HG03457 (cell line): ENCODE data around the gene IGF2R.

Experiments used
- ATAC-seq: cut with Tn5 transposase; IDR thresholded peaks from one replicate; pipeline ENCODE4 v1.9.1; 2021; ENCODE audit warnings: moderate number of reproducible peaks; ENCODE audit not compliant: unreplicated experiment

IGF2R gene

DNA sequence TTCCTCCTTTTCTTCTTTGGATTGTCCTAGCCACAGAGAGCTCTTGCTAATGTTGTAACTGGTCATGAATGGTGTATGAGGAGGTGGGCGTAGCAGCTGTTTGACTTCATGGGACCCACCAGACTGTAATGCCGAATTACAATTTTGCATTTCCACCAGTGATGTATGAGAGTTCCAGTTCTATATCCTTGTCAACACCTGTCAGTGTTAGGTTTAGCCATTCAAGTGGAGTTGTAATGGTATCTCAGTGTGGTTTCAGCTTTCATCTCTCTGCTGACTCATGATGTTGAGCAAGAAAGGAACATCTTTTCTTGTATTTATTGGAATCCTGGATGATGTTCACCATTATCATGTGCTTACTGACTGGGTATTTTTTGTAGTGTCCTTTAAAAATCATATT lies 5.1 kb downstream of the IGF2R start:
- ATAC-seq: no peak

DNA sequence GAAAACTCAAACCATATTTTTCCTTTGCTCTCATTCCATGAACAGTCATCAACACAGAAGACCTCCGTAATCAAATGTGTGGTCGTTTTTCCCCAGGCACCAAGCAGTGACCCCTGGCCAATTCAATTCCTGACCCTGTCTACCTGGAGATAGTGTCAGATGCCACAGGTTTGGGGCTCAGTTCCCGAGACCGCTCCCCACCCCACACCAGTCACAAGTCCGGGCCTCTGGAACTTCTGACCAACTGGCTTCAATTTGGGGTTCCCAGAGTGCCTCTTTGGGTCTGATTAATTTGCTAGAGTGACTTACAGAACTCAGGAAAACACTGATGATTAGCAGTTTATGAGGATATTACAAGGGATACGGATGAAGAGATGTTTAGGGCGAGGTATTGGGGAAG lies 6.0 kb downstream of the IGF2R start:
- no peak for ATAC-seq

- ATAC-seq: no peak
Observed at GRCh38 chr6:159976686-159977254, 7.9 kb downstream of the IGF2R start.

GRCh38 chr6:159977255-159977903 lies 8.5 kb downstream of the IGF2R start:
- no peak for ATAC-seq

GRCh38 chr6:159977904-159978268 lies 9.0 kb downstream of the IGF2R start:
- no peak for ATAC-seq

DNA sequence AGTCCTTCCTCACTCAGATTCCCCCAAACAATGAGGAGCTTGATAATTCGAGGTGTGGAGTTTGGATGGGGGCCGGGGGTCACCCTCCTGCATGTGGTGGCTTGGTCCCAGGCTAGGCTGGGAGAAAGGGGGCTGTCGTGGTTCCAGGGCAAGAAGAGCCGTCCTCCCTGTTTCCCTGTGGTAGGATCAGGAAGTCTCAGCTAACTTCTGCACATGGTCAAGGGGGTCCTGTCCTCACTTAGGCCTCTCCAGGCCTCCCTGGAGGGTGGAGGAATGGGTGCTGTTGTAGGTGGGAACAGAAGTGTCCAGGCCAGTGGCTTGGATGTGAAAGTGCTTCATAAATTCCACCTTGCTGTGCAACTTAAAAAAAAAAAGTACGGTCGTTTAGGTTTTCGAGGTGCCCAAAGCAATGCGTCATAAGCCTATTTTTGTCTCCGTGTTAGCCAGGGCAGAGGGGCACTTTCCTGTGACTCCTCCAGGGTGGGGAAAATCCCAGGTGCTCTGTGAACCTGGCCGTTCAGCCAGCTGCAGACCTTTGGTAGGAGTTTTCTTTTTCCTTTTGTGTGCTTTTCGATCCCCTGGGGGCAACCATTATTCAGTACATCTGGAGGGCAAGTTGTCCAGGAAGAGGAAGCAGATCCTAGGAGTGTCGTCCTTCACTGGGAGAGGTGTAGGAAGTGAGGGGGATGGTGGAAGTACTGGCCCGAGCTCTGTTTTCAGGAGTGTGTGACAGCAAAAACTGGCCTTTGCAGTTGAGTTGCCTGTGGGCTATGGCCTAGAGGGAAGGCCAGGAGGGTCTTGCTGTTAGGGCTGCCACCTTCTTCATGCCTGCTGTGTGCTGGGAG lies 9.6 kb downstream of the IGF2R start:
- peak; percentile 36 for ATAC-seq

DNA sequence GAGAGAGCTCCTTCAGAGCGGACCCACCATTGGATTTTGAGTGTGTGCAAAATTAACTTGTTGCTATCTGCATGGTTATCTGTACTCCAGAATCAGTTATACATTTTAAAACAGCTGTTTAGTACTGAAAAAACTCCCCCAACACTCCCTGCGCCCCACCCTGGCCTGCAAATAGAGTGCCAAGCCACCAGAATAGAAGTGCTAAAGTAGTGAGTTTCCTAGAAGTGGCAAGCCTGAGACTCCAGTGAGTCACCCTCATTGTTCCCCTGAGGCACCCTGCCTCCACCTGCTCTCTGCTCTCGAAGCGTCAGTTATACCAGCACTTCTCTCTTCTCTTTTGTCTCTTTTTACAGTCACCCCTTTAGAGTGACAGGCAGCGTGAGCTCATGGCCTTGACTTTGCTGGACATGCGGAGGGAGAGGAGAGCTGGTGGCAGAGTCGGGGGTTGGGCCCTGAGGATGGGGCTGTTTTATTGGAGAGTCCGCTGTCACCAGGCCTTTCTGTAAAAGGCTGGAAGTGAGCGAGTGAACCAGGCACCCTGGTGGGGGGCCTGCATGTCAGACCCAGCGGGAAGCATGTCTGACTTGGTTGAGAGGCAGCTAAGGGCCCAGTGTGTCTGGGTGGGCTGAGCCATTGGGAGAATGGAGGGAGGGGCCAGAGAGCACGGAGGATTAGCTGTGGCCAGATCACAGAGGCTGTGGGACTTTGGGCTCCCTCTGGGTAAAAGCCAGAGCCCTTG lies 10.4 kb downstream of the IGF2R start:
- ATAC-seq: peak; percentile 45

- no peak for ATAC-seq
Observed at GRCh38 chr6:159980474-159980873, 11.6 kb downstream of the IGF2R start.

DNA sequence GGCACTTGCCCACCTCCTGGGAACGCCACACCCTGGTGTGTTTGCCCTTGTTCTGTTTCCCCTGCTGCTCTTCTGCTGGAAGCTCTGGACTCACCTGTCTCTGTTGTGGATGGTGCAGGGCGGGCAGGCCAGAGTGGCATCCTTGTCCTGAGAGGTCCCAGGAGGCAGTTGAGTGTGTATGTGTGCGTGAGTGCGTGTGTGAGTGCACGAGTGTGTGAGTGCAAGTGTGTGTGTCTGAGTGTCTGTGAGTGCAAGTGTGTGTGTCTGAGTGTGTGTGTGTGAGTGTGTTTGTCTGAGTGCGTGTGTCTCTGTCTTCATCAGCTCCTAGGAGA lies 12.2 kb downstream of the IGF2R start:
- no peak for ATAC-seq

DNA sequence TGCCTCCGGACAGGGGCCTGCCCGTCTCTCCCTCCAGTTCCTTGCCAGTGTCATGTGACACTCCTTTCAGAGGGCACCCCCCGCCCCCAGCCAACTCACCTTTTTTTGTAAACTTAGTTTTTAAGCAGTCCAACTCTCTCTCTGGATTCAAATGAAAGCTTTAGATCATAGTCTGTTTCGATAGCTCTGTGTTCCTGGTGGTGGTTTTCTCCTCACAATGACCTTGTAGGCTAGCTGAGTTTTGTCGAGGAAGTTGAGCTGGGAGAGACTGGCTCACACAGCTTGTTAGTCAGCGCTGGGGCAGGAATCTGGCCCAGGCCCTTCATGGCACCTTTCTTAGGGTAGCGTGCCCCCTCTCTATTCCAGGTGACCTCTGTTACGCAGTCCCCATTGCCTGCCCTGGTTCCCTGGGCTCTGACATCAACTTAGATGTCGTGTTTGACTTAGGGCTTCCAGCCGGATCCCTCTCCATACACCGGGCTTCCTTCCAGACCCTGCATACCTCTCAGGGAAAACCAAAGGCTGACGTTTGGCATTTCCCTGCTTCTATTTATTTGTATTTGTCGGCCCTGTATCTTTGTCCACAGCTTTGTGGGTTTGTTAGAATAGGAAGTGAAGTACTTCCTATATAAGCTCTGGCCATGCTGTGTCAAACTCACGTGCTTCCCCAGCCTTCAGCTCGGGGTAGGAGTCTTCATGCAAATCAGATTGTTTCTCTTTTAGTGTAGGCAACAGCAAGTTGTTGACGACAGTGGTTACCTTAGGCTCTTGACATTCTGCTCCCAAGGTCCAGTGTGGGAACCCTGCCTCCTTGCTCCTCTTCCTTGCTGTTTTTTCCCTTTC lies 12.7 kb downstream of the IGF2R start:
- peak; percentile 51 for ATAC-seq

- ATAC-seq: peak; percentile 23
Observed at GRCh38 chr6:159982731-159983506, 14.0 kb downstream of the IGF2R start.

- ATAC-seq: no peak
Observed at GRCh38 chr6:159983641-159984080, 14.8 kb downstream of the IGF2R start.

DNA sequence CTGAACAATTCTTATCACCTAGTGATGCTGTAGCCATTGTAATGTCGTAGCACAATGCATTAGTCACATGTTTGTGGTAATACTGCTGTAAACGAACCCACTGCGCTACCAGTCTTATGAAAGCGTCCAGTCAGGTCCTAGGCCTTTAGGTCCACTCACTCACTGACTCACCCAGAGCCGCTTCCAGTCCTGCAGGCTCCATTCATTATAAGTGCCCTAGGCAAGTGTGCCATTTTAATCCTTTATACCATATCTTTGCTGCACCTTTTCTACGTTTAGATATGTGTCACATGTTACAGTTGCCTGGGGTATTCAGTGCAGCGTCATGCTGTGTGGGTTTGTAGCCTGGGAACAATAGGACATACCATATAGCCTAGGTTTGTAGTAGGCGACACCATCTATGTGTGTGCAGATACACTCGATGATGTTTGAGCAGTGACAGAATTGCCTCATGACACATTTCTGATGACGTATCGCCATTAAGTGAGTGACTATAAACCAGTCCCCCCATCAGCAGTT lies 15.4 kb downstream of the IGF2R start:
- no peak for ATAC-seq

- no peak for ATAC-seq
Observed at GRCh38 chr6:159985296-159985945, 16.5 kb downstream of the IGF2R start.

- no peak for ATAC-seq
Observed at GRCh38 chr6:159988983-159989454, 20.1 kb downstream of the IGF2R start.

DNA sequence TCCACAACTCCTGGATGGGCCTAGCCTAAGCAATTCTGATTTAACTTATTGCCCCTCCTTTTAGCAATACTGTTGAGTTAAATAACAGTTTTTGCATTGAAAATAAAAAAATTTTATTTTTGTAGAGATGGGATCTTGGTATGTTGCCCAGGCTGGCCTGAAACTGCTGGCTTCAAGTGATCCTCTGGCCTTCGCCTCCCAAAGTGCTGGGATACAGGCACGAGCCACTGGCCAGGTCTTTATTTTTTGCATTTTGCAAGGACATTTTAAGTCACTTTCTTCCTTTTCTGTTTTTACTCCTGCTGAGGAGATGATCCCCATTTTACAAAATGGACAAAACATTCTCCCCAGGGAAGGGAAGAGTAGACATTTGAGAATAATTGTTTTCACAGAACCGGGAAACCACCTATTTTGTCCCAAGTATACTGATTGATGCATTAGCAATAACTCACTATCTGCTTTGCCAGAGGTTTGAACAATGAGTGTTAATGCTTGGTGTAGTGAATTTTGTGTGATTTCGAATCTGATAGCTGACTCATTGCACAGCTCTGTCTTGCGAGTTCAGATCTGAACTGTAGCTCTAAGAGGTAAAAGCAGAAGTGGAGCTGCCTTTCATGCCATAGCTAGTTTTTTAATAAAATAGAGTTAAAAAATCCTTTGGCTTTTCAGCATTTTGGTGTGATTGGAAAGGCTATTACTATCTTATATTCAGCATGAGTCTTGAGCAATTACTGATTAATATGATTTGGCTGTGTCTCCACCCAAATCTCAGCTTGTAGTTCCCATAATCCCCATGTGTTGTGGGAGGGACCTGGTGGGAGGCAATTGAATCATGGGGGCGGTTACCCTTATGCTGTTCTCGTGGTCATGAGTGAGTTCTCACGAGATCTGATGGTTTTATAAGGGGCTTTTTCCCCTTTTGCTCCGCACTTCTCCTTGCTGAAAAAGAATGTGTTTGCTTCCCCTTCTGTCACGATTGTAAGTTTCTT lies 20.9 kb downstream of the IGF2R start:
- no peak for ATAC-seq

GRCh38 chr6:159992366-159992765 lies 23.5 kb downstream of the IGF2R start:
- no peak for ATAC-seq

DNA sequence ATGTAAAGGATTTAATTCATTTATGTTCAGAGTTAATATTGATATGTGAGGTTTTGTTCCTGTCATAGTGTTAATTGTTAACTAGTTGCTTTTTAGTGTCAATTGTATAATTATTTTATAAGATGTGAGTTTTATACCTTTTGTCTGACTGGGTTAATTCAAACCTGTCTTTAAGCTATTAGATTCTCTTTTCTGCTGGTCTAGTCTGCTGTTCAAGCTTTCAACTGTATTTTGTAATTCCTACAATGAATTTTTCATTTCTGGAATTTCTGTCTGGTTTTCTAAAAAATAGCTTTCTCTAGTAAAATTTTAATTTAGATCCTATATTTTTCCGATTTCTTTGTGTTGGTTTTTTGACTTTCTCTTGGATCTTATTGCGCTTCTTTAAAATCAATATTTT lies 26.5 kb downstream of the IGF2R start:
- ATAC-seq: no peak
